Measurements from ENCODE around the gene FRMD6.

- TF ChIP-seq CTCF (IDR thresholded peaks at IDR 0.05; ENCODE audit: borderline replicate concordance, extremely low read depth, low read length, poor library complexity, severe bottlenecking) (no peak), EZH2 (IDR thresholded peaks at IDR 0.05; ENCODE audit: borderline replicate concordance, low read depth, low read length, severe bottlenecking) (no peak)
Observed at GRCh38 chr14:51653775-51654532, 2.2 kb downstream of the FRMD6 start.

Measured in DND-41 (cell line).